ENCODE results near the gene FOSL2.
A peak's percentile ranks its signal among the peaks of the same experiment; 100 is the strongest.

Gene FOSL2

GRCh38 chr2:28375742-28376631 is 16.7 kb upstream of the FOSL2 start:
- no peak for DNase-seq

- no peak for DNase-seq
Measured at GRCh38 chr2:28377195-28377816, 15.4 kb upstream of the FOSL2 start.

- no peak for DNase-seq
Measured at GRCh38 chr2:28377984-28378678, 14.5 kb upstream of the FOSL2 start.

- DNase-seq: no peak
Measured at GRCh38 chr2:28378679-28379584, 13.7 kb upstream of the FOSL2 start.

- no peak for DNase-seq
Measured at GRCh38 chr2:28380219-28380618, 12.4 kb upstream of the FOSL2 start.

GRCh38 chr2:28381225-28382180 is 11.2 kb upstream of the FOSL2 start:
- DNase-seq: no peak

- DNase-seq: no peak
Measured at GRCh38 chr2:28382755-28383154, 9.9 kb upstream of the FOSL2 start.

GRCh38 chr2:28387082-28387960 is 5.3 kb upstream of the FOSL2 start:
- no peak for DNase-seq

GRCh38 chr2:28389399-28390240 is 3.0 kb upstream of the FOSL2 start:
- DNase-seq: no peak

GRCh38 chr2:28390241-28390745 is 2.4 kb upstream of the FOSL2 start:
- DNase-seq: peak; percentile 79

- DNase-seq: no peak
Measured at GRCh38 chr2:28390746-28391563, 1.7 kb upstream of the FOSL2 start.

- DNase-seq: peak; percentile 78
Measured at GRCh38 chr2:28391564-28392296, 928 bp upstream of the FOSL2 start.

- DNase-seq: peak; percentile 41
Measured at GRCh38 chr2:28393114-28393836, 617 bp downstream of the FOSL2 start.

- peak; percentile 37 for DNase-seq
Measured at GRCh38 chr2:28394331-28394877, 1.7 kb downstream of the FOSL2 start.

GRCh38 chr2:28394997-28395333 is 2.3 kb downstream of the FOSL2 start:
- DNase-seq: no peak

- DNase-seq: peak; percentile 40
Measured at GRCh38 chr2:28395334-28396061, 2.8 kb downstream of the FOSL2 start.
